Hepatocyte (in vitro differentiated cells): ENCODE data around the gene LIMS1. TPM values are rescaled to one million over a fixed set of nuclear protein-coding genes. Genes with fewer than 3 reads are reported as not detected.

Source experiments
- DNase-seq: peaks from one replicate; pipeline ENCODE4 v3.0.0-alpha.2; 2016; ENCODE audit warnings: low spot score
- H2AFZ ChIP-seq: fragments of 200-600 bp; sonication (generic); 2 replicates; pipeline ENCODE4 v1.6.0; 2016; ENCODE audit warnings: antibody characterized with exemption, mild to moderate bottlenecking
- H3K27ac ChIP-seq: fragments of 200-600 bp; sonication (generic); 2 replicates; pipeline ENCODE4 v1.5.1; 2016; ENCODE audit warnings: mild to moderate bottlenecking
- H3K27me3 ChIP-seq: fragments of 200-600 bp; sonication (generic); 2 replicates; pipeline ENCODE4 v1.6.1; 2016
- H3K36me3 ChIP-seq: fragments of 200-600 bp; sonication (generic); replicated peaks from 2 replicates; pipeline ENCODE4 v1.5.1; 2016; ENCODE audit warnings: low read depth; ENCODE audit not compliant: insufficient read depth
- H3K4me1 ChIP-seq: fragments of 200-600 bp; sonication (generic); 2 replicates; pipeline ENCODE4 v1.5.1; 2016; ENCODE audit warnings: mild to moderate bottlenecking, moderate library complexity; ENCODE audit not compliant: insufficient read depth
- H3K4me2 ChIP-seq: fragments of 200-600 bp; sonication (generic); 2 replicates; pipeline ENCODE4 v1.6.0; 2016
- H3K4me3 ChIP-seq: fragments of 200-600 bp; sonication (generic); 2 replicates; pipeline ENCODE4 v1.5.1; 2016; ENCODE audit warnings: mild to moderate bottlenecking
- H3K79me2 ChIP-seq: fragments of 200-600 bp; sonication (generic); 2 replicates; pipeline ENCODE4 v1.6.0; 2017; ENCODE audit warnings: mild to moderate bottlenecking
- H3K9me2 ChIP-seq: fragments of 200-600 bp; sonication (generic); replicated peaks from 2 replicates; pipeline ENCODE4 v1.6.0; 2017; ENCODE audit warnings: mild to moderate bottlenecking; ENCODE audit not compliant: insufficient read depth
- H3K9me3 ChIP-seq: fragments of 200-600 bp; sonication (generic); 2 replicates; pipeline ENCODE4 v1.5.1; 2016; ENCODE audit warnings: low read depth, mild to moderate bottlenecking
- H4K20me1 ChIP-seq: fragments of 200-600 bp; sonication (generic); 2 replicates; pipeline ENCODE4 v1.6.0; 2016; ENCODE audit warnings: mild to moderate bottlenecking; ENCODE audit not compliant: insufficient read depth, poor library complexity, severe bottlenecking
- EZH2 ChIP-seq: fragments of 200-600 bp; sonication (generic); IDR thresholded peaks from 2 replicates; pipeline ENCODE4 v1.6.1; 2016; ENCODE audit warnings: antibody characterized with exemption, mild to moderate bottlenecking, borderline replicate concordance
- EZH2phosphoT487 ChIP-seq: fragments of 200-600 bp; sonication (generic); IDR thresholded peaks from one replicate; pipeline ENCODE4 v1.6.1; 2018; ENCODE audit warnings: antibody characterized with exemption, mild to moderate bottlenecking, low read depth, moderate library complexity; ENCODE audit not compliant: unreplicated experiment, severe bottlenecking
- WGBS: methylation state at CpG from one replicate; pipeline ENCODE4 v1.1.6; 2016; ENCODE audit warnings: low lambda C conversion rate; ENCODE audit errors: missing lambda C conversion rate; 5-methylcytosine and 5-hydroxymethylcytosine counted together
- polyA plus RNA-seq: library from polyadenylated mRNA; unstranded; fragments of >200 nt; fragmentation: Nextera tagmentation; extraction: Ambion mirVana; gene quantifications from 2 replicates; pipeline ENCODE4 v1.2.1, GENCODE V29; 2016
- total RNA-seq: library from RNA; depleted of rRNA; stranded (reverse); fragments of >200 nt; gene quantifications from 2 replicates; pipeline ENCODE4 v1.2.3, GENCODE V29; 2014
- TF ChIP-seq, protein P1 (sequence below): fragments of 200-600 bp; sonication (generic); IDR thresholded peaks from 2 replicates; pipeline ENCODE4 v1.5.1; 2016; ENCODE audit warnings: antibody characterized with exemption, mild to moderate bottlenecking; ENCODE audit not compliant: poor library complexity

The LIMS1 gene
- total and polyA plus RNA-seq, 2 experiments from 2014 or later: 40.0 to 102 TPM

DNA sequence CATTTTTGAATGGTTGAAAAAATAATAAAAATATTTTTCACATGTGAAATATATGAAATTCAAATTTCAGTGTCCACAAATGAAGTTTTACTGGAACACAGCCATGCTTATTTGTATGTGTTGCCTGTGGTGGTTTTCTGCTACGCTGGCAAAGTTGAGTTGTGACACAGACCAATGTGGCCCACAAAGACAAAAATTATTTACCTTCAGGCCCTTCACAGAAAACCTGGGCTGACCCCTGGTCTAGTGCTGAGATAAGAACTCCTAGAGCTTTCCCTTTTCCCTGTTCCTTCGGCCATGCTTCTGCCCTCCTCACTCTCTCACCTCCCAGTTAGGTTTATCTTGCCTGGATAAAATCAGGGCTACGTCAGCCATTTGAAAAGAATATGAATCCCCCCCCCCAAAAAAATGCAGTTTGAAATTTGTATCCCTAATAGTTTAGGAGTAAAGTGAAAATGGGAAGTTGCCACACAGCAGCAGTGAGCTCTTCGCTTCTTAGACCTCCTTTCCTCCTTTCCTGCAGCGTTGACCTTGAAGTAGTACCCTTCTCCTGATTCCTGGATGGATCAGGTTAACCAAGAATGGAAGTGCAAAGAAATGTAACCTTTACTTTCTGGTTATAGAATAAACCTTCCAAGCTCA, 91.0 kb downstream of the LIMS1 start:
- Histone ChIP-seq H2AFZ (no peak overlapping the region), H3K36me3 (no peaks in the 10 kb centered on the region), H3K27ac (no peak overlapping the region), H4K20me1 (peaks cover 9% of the 10 kb centered on the region), H3K4me1 (peaks cover 24% of the 10 kb centered on the region), H3K27me3 (no peaks in the 10 kb centered on the region), H3K9me3 (no peaks in the 10 kb centered on the region), H3K4me2 (no peak overlapping the region), H3K4me3 (no peak overlapping the region), H3K9me2 (no peaks in the 10 kb centered on the region), H3K79me2 (peaks cover 94% of the 10 kb centered on the region)
- DNase-seq: no peak
- TF ChIP-seq EZH2phosphoT487 (no peak), EZH2 (no peak)
- TF ChIP-seq, protein P1, sequence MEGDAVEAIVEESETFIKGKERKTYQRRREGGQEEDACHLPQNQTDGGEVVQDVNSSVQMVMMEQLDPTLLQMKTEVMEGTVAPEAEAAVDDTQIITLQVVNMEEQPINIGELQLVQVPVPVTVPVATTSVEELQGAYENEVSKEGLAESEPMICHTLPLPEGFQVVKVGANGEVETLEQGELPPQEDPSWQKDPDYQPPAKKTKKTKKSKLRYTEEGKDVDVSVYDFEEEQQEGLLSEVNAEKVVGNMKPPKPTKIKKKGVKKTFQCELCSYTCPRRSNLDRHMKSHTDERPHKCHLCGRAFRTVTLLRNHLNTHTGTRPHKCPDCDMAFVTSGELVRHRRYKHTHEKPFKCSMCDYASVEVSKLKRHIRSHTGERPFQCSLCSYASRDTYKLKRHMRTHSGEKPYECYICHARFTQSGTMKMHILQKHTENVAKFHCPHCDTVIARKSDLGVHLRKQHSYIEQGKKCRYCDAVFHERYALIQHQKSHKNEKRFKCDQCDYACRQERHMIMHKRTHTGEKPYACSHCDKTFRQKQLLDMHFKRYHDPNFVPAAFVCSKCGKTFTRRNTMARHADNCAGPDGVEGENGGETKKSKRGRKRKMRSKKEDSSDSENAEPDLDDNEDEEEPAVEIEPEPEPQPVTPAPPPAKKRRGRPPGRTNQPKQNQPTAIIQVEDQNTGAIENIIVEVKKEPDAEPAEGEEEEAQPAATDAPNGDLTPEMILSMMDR: no peak
- WGBS: 85% methylated on average over 5 of the region's 5 CpGs

DNA sequence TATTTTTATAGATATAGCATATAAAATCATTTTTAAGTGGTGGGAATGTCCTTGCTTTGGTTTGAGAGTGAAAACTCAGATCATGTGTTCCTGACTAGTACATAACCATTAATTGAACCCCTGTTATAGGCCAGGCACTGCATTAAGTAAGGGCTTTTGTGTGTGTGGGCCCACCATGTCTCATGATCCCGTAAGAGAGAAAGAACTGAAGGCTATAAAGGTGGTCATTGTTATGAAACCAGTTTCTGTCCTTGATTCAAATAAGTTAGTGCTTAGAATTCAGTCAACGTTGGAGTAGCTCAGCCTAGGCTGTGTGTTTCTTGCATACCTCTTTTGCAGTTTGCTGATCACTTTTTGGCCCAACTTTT, 91.5 kb downstream of the LIMS1 start:
- H3K4me3 ChIP-seq: no peak overlapping the region
- H2AFZ ChIP-seq: no peak overlapping the region
- DNase-seq: no peak
- TF ChIP-seq EZH2 (no peak), EZH2phosphoT487 (no peak)
- TF ChIP-seq, protein P1: no peak
- H3K4me1 ChIP-seq: peaks cover 19% of the 10 kb centered on the region
- H3K27ac ChIP-seq: no peak overlapping the region
- peaks cover 94% of the 10 kb centered on the region for H3K79me2 ChIP-seq
- 78% methylated on average over 2 of the region's 2 CpGs for WGBS
- peaks cover 9% of the 10 kb centered on the region for H4K20me1 ChIP-seq
- no peaks in the 10 kb centered on the region for H3K9me2 ChIP-seq
- no peaks in the 10 kb centered on the region for H3K27me3 ChIP-seq
- no peaks in the 10 kb centered on the region for H3K36me3 ChIP-seq
- H3K9me3 ChIP-seq: no peaks in the 10 kb centered on the region
- no peak overlapping the region for H3K4me2 ChIP-seq

DNA sequence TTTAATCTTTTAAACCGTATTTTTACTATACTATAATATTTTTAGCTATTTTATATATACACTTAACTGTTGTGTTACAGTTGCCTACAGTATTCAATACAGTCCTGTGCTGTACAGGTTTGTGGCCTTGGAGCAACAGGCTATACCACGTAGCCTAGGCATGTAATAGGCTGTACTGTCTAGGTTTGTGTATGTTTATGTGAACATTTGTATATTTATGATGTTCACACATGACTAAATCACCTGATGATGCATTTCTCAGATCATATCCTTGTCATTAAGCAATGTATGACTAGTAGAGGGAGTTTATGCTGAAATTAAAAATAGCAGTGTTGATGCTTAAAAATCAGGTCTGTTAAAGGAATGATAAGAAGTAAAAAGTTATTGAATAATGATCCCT, 92.7 kb downstream of the LIMS1 start:
- no peak for DNase-seq
- peaks cover 10% of the 10 kb centered on the region for H4K20me1 ChIP-seq
- H3K79me2 ChIP-seq: peaks cover 100% of the 10 kb centered on the region
- H3K9me2 ChIP-seq: no peaks in the 10 kb centered on the region
- H3K27ac ChIP-seq: no peak overlapping the region
- TF ChIP-seq, protein P1: no peak
- no peak for TF ChIP-seq EZH2
- no peak for TF ChIP-seq EZH2phosphoT487
- no peak overlapping the region for H3K4me3 ChIP-seq
- peaks cover 14% of the 10 kb centered on the region for H3K4me1 ChIP-seq
- H3K4me2 ChIP-seq: no peak overlapping the region
- 95% methylated on average over 2 of the region's 2 CpGs for WGBS
- no peaks in the 10 kb centered on the region for H3K9me3 ChIP-seq
- H3K27me3 ChIP-seq: no peaks in the 10 kb centered on the region
- no peaks in the 10 kb centered on the region for H3K36me3 ChIP-seq
- H2AFZ ChIP-seq: no peak overlapping the region
